NCI-H128 (cell line): ENCODE data around the gene ASB8.
"Not testable (repeated sequence)": the region's sequence is repeated elsewhere in the genome, so short reads cannot be mapped to it uniquely, and the experiment has no call there.

ENCODE experiments used
- DNase-seq: peaks from one replicate; lab custom pipeline; 2025; ENCODE audit not compliant: unreplicated experiment; lab: John Stamatoyannopoulos, UW

The ASB8 gene

GRCh38 chr12:48183091-48183875, 26.0 kb upstream of the ASB8 start, which contains the start of gene CCDC184:
CCDC184 (plus strand) TSS chr12:48183644; CDS start chr12:48184123, 479 bp downstream.
- DNase-seq, result peak; percentile 74

DNA sequence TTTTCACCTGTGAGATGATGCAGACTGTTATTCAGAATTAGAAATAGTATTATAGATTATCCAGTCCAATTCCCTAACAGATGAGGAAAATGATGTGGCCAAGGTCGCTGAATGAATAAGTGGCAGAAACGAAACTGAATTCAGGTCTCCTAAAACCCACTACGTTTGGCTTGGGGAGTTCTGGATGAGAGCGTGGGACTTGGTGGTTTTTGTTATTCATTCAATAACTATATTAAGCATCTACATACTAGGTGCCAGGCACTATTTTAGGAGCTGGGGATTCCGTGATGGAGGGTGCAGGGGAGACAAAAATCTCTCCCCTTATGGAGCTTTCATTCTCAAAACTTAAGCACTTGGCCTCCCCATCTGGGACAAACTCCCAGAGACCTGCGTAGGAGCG, 25.3 kb upstream of the ASB8 start:
- no peak for DNase-seq

- DNase-seq, result no peak
Observed at GRCh38 chr12:48180857-48181495, 23.7 kb upstream of the ASB8 start.

- no peak for DNase-seq
Observed at GRCh38 chr12:48180424-48180823, 23.1 kb upstream of the ASB8 start.

DNA sequence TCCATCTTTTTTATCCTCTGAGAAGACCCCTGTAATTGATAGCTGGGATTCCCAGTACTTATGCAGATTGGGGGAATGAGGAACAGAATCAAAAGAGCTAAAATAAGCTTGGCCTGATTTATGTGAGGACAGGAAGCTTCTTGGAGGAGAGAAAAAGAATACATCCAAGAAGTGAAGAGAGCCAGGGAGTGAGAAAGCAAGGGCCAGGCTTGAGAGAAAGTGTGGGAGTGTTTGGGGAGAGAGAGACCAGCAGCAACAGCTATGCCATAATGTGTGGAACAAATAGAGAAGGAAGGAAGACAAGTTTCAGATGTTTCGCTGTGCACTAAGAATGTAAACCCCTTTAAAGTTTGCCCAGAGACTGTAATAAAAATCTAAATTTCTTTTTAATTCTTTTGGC, 22.2 kb upstream of the ASB8 start:
- DNase-seq, result no peak

DNA sequence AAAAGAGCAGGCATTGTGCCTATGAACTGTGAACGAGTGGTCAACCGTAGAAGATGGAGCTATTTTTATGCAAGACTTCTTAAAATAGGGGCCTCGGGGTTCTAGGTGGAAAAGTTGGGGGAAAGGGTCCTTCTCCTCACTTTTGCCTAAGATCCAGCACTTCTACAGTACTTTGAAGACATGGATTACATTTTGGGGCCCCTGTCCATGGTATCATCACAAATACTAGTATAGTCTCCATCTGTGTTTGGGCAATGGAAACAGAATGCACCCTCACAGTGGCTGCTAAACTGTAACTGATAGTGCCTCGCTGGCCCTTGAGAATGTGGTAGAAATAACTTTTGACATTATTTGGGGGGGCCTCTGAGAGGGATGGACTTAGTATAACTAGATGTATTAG, 20.7 kb upstream of the ASB8 start:
- no peak for DNase-seq

GRCh38 chr12:48176417-48176751, 19.1 kb upstream of the ASB8 start:
- DNase-seq, result no peak

DNA sequence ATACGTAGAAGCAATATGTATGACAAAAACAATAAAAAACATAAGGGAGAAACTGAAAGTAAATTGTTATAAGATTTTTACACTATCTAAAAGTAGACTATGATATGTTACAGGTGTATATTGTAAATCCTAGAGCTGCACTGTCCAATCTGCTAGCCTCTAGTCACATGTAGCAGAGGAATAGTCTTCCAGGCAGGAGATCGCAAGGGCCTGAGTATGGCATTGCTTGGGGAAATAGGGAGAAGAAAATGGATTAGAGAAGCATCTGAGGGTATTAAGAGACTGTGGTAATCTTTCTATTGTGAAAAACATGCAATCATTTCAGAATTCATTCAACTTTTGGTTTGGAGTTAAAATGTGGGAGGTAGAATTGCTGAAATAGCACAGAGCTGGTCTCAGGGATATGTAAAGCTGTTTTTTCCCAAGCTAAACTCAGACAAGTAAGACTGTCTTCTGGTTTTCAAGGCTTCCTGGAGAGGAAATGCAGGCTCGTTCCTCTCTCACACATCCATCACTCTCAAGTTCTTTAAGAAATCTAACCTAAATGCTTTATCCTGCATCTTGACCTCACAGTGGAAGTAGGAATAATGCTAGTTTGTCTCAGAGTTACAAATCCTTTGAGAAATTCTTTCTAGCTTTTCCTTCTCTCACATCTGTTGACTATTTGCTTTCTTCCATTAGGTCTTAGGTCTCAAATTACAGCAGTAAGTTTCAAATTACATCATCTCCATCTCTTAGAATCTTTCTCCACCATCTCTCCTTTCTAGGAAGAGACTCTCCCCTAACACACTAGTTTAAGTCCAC, 18.5 kb upstream of the ASB8 start:
- no peak for DNase-seq

GRCh38 chr12:48169011-48169410, 11.7 kb upstream of the ASB8 start:
- no peak for DNase-seq

GRCh38 chr12:48165089-48165981, 8.0 kb upstream of the ASB8 start:
- peak; percentile 33 for DNase-seq

DNA sequence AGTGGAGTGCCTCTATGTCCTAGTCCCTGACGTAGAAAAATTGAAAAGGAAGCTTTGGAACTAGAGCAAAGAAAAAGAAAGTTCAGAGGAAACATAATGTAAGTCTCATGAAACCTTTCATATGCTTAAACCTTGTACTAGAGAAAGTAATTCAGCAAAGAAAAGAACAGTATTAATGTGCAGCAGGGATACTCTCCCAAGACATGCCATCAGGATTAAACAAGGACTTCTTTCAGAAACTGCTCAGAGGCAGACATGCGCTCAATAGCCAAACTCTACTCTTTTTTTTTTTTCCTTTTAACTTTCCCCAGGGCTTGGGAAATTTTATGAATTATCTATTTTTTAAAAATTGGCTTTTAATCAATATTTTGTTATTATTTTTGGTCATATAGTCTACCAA, 7.1 kb upstream of the ASB8 start:
- no peak for DNase-seq

GRCh38 chr12:48163150-48163747, 5.9 kb upstream of the ASB8 start:
- no peak for DNase-seq

DNA sequence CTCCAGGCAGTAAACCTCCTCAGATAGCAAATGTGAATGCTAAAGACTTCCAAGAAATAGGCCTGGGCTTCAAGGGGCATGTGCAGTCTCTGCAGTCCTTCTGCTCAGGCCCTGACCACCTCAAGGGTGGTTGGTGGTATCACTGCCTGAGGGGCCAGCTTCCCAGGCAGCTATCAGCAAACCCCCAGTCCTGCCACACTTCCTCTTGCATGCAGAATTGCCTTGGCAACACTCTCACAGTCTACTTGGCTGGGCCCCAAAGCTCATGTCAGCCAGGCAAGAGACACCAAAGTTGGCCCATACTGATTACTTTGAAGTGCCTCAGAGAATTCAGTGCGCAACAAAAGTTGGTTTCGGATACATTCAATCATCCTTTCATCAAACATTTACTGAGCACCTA, 3.5 kb upstream of the ASB8 start:
- no peak for DNase-seq

DNA sequence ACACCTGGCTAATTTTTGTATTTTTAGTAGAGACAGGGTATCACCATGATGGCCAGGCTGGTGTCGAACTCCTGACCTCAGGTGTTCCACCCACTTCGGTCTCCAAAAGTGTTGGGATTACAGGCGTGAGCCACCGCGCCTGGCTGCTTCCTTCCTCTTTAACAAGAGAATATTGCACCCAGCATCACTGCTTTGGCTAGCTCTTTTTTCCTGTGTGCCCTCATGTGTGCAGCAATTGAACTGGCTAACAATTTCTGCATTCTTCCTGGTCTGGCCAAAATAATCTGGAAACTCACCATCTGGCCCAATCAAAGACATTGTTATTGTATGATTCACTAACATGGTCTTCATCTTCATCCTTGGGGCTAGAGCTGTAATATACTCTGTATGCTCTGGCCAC, 2.7 kb upstream of the ASB8 start:
- DNase-seq, result no peak

DNA sequence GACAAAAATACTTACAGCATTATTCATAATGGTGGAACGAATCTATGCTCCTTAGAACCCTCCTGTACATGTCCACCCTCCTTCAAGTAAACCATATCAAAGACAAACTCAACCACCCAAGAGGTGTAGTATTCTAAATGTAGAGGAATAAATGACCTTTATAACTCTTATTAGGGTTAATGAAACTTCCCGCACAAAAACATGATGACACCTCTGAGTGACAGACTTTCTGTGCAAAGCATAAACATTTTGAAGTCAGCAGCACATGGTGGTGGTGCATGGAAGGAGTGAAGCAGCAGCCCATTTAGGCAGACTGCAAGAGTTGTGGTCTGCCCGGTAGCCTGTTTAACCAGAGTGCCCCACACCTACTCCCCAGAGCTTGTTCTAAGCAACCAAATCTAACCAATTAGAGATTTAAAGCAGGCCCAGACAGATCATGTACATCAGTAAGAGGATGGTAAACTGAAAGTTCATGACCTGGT, 615 bp upstream of the ASB8 start:
- DNase-seq, result no peak

DNA sequence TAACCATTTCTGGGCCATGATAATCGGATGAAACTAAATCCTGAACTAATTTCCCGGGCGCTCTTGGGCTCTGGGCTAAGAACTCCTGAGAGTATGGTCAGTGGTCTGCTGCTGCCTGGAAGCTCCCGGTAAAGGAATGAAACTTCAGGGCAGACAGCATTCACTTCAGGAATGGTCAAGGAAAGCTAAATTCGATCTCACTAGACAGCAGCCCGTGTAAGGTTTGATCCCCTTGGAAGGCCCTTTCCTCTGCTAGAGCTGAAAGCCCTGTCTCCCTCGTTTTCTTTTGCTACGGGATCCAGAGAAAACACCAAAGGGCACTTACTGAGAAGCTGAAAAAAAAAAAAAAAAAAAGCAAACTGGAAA, 680 bp downstream of the ASB8 start:
- DNase-seq, result no peak

GRCh38 chr12:48155786-48156185, 1.5 kb downstream of the ASB8 start:
- DNase-seq, result not testable (repeated sequence)

- DNase-seq, result no peak
Observed at GRCh38 chr12:48151103-48151771, 6.1 kb downstream of the ASB8 start.

GRCh38 chr12:48145981-48146380, 11.3 kb downstream of the ASB8 start:
- DNase-seq, result no peak

- no peak for DNase-seq
Observed at GRCh38 chr12:48143898-48144297, 13.4 kb downstream of the ASB8 start.
